ENCODE measurements around the gene KCND3.

DNA sequence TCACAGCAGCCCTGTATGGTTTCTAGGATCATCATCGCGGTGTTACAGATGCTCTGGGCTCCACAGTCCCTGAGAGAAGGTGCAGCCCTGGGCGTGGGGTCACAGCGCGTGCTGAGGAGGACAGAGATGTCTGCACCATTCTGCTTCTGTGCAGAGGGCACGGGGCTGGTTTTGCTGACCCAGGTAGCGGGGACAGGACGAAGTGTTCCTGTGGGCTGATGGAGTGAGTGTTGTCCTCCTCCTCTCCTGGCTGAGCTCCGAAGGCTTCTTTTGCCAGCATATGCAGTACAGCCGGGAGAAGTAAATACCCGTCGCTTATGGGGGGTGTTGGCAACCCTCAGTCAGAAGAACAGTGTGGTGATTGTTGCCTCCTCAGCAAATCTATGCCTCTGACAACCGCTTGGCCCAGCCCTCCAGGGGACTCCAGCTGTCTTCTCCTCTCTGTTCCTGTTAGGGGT is 132.2 kb downstream of the KCND3 start:
- TF ChIP-seq, protein P1, sequence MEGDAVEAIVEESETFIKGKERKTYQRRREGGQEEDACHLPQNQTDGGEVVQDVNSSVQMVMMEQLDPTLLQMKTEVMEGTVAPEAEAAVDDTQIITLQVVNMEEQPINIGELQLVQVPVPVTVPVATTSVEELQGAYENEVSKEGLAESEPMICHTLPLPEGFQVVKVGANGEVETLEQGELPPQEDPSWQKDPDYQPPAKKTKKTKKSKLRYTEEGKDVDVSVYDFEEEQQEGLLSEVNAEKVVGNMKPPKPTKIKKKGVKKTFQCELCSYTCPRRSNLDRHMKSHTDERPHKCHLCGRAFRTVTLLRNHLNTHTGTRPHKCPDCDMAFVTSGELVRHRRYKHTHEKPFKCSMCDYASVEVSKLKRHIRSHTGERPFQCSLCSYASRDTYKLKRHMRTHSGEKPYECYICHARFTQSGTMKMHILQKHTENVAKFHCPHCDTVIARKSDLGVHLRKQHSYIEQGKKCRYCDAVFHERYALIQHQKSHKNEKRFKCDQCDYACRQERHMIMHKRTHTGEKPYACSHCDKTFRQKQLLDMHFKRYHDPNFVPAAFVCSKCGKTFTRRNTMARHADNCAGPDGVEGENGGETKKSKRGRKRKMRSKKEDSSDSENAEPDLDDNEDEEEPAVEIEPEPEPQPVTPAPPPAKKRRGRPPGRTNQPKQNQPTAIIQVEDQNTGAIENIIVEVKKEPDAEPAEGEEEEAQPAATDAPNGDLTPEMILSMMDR (IDR thresholded peaks at IDR 0.05) = no peak
- TF ChIP-seq POLR2AphosphoS5 (IDR thresholded peaks at IDR 0.05; ENCODE audit: insufficient read depth in 1 of 2, low read depth in 1 of 2) = no peak
- TF ChIP-seq POLR2A (IDR thresholded peaks at IDR 0.05) = no peak
